Uterus (tissue), 4 donors: ENCODE data around the gene PRRG1. TPM values are rescaled to one million over a fixed set of nuclear protein-coding genes. Genes with fewer than 3 reads are reported as not detected.
"Not testable (repeated sequence)": the region's sequence is repeated elsewhere in the genome, so short reads cannot be mapped to it uniquely, and the experiment has no call there.

ENCODE experiments used
- DNase-seq, 2 donors: peaks; one replicate each; pipeline ENCODE4 v3.0.0-alpha.2; 2019 to 2020
- H3K27ac ChIP-seq, 2 donors: fragments of 200-600 bp; sonication (generic); 1 replicate in 1 of 2; 2 replicates in 1 of 2; pipeline ENCODE4 v1.5.1; 2016 to 2018
- H3K27me3 ChIP-seq, 2 donors: fragments of 200-600 bp; sonication (generic); one replicate each; pipeline ENCODE4 v1.5.1; 2018 to 2019; ENCODE audit warnings: control low read depth in 1 of 2
- H3K36me3 ChIP-seq, 2 donors: fragments of 200-600 bp; sonication (generic); one replicate each; pipeline ENCODE4 v1.5.1; 2019; ENCODE audit warnings: control low read depth in 1 of 2
- H3K4me1 ChIP-seq, 2 donors: fragments of 200-600 bp; sonication (generic); one replicate each; pipeline ENCODE4 v1.5.1; 2018 to 2019; ENCODE audit warnings: control low read depth in 1 of 2
- H3K4me3 ChIP-seq, 2 donors: fragments of 200-600 bp; sonication (generic); 1 replicate in 1 of 2; 2 replicates in 1 of 2; pipeline ENCODE4 v1.5.1; 2018 to 2019; ENCODE audit warnings: mild to moderate bottlenecking in 1 of 2
- H3K9me3 ChIP-seq, 2 donors: fragments of 200-600 bp; sonication (generic); one replicate each; pipeline ENCODE4 v1.5.1; 2019; ENCODE audit warnings: control low read depth in 1 of 2
- CTCF ChIP-seq, 4 experiments: fragments of 200-600 bp in 2 of 4; fragments of 450-650 bp in 2 of 4; sonication (generic) in 2 of 4; IDR thresholded peaks; one replicate each; pipeline ENCODE4 v1.5.1; 2016 to 2019; ENCODE audit warnings: antibody characterized with exemption in 4 of 4, mild to moderate bottlenecking in 2 of 4, moderate library complexity in 1 of 4
- POLR2A ChIP-seq, 2 donors: fragments of 450-650 bp; IDR thresholded peaks; one replicate each; pipeline ENCODE4 v1.6.1; 2016; ENCODE audit warnings: antibody characterized with exemption in 2 of 2, mild to moderate bottlenecking in 1 of 2, moderate library complexity in 1 of 2
- intact Hi-C: fragments of 100-400 bp; cut with DNase I; formaldehyde crosslinking; loops from one replicate; pipeline ENCODE4 v1.15.1; 2023; ENCODE audit warnings: low total_unique reads
- total RNA-seq, 4 donors: library from RNA; depleted of rRNA in 3 of 4; stranded (reverse); fragments of >200 nt in 3 of 4; gene quantifications; one replicate each; pipeline versions ENCODE4 v1.1.0 to v1.2.4, GENCODE V29; 2014 to 2023
- donor health status: DM: yes; HTN: yes; CAD: no.

Gene PRRG1
- total RNA-seq, 4 donors from 2014 or later: 5.6 to 17.1 (median 10.9) TPM

- Histone ChIP-seq H3K4me3 (no peak overlapping the region), H3K4me1 (no peaks in the 10 kb centered on the region), H3K27me3 (no peaks in the 10 kb centered on the region), H3K36me3 (no peaks in the 10 kb centered on the region), H3K27ac (no peak overlapping the region), H3K9me3 (no peaks in the 10 kb centered on the region)
- intact Hi-C loops: no loop called here
- TF ChIP-seq CTCF (IDR thresholded peaks at IDR 0.05) (no peak), POLR2A (IDR thresholded peaks at IDR 0.05) (no peak)
- no peak for DNase-seq
These were observed 125.3 kb downstream of the PRRG1 start for GRCh38 chrX:37474478-37474877.

- no peaks in the 10 kb centered on the region for H3K9me3 ChIP-seq
- intact Hi-C loops: no loop called here
- TF ChIP-seq POLR2A (IDR thresholded peaks at IDR 0.05) (no peak), CTCF (IDR thresholded peaks at IDR 0.05) (no peak)
These were observed 127.5 kb downstream of the PRRG1 start for GRCh38 chrX:37476571-37477170.

GRCh38 chrX:37484335-37484734, 135.2 kb downstream of the PRRG1 start:
- not testable (repeated sequence) for H3K36me3 ChIP-seq

More at GRCh38 chrX:37476571-37477170, 127.5 kb downstream of the PRRG1 start:
- no peak overlapping the region for H3K27ac ChIP-seq
- no peak for DNase-seq
- H3K36me3 ChIP-seq: no peaks in the 10 kb centered on the region
- H3K4me1 ChIP-seq: no peaks in the 10 kb centered on the region
- H3K4me3 ChIP-seq: no peak overlapping the region
- H3K27me3 ChIP-seq: no peaks in the 10 kb centered on the region

GRCh38 chrX:37485429-37485828, 136.3 kb downstream of the PRRG1 start:
- H3K4me3 ChIP-seq: no peak overlapping the region
- DNase-seq: no peak
- no peaks in the 10 kb centered on the region for H3K27me3 ChIP-seq
- TF ChIP-seq POLR2A (IDR thresholded peaks at IDR 0.05) (no peak), CTCF (IDR thresholded peaks at IDR 0.05) (no peak)
- intact Hi-C loops: no loop called here
- H3K4me1 ChIP-seq: no peaks in the 10 kb centered on the region
- no peaks in the 10 kb centered on the region for H3K9me3 ChIP-seq
- no peaks in the 10 kb centered on the region for H3K36me3 ChIP-seq
- H3K27ac ChIP-seq: no peak overlapping the region

More at GRCh38 chrX:37484335-37484734, 135.2 kb downstream of the PRRG1 start:
- H3K4me3 ChIP-seq, H3K4me1 ChIP-seq, DNase-seq, H3K9me3 ChIP-seq, H3K27ac ChIP-seq, intact Hi-C loops, H3K27me3 ChIP-seq: not testable (repeated sequence)

- no peaks in the 10 kb centered on the region for H3K36me3 ChIP-seq
- no peaks in the 10 kb centered on the region for H3K9me3 ChIP-seq
- H3K27ac ChIP-seq: no peak overlapping the region
- H3K4me3 ChIP-seq: no peak overlapping the region
- H3K27me3 ChIP-seq: no peaks in the 10 kb centered on the region
- H3K4me1 ChIP-seq: no peaks in the 10 kb centered on the region
- TF ChIP-seq CTCF (IDR thresholded peaks at IDR 0.05): no peak
- no peak for TF ChIP-seq POLR2A (IDR thresholded peaks at IDR 0.05)
- intact Hi-C loops: no loop called here
- DNase-seq: no peak
These were observed 138.1 kb downstream of the PRRG1 start for GRCh38 chrX:37487271-37487670.

- DNase-seq: no peak
- H3K27me3 ChIP-seq: no peaks in the 10 kb centered on the region
- intact Hi-C loops: no loop called here
- no peaks in the 10 kb centered on the region for H3K4me1 ChIP-seq
- TF ChIP-seq CTCF (IDR thresholded peaks at IDR 0.05) (no peak), POLR2A (IDR thresholded peaks at IDR 0.05) (no peak)
- no peak overlapping the region for H3K27ac ChIP-seq
- H3K36me3 ChIP-seq: no peaks in the 10 kb centered on the region
- H3K4me3 ChIP-seq: no peak overlapping the region
- no peaks in the 10 kb centered on the region for H3K9me3 ChIP-seq
These were observed 139.2 kb downstream of the PRRG1 start for GRCh38 chrX:37488323-37488722.
